Stomach (tissue), 9 donors: ENCODE measurements around the gene TMCO4. TPM values are rescaled to one million over a fixed set of nuclear protein-coding genes. Genes with fewer than 3 reads are reported as not detected.

Experiments used
- DNase-seq, 2 donors: peaks; one replicate each; pipeline versions ENCODE4 v3.0.0 to v3.0.0-alpha.2; 2013 to 2019
- H3K27ac ChIP-seq, 5 donors: fragments of 200-600 bp in 4 of 5; sonication (generic) in 4 of 5; one replicate each; pipeline ENCODE4 v1.5.1; 2013 to 2019; ENCODE audit warnings: mild to moderate bottlenecking in 1 of 5, moderate library complexity in 1 of 5
- H3K27me3 ChIP-seq, 3 donors: fragments of 200-600 bp; sonication (generic); one replicate each; pipeline ENCODE4 v1.5.1; 2017 to 2019; ENCODE audit warnings: mixed run types in 1 of 3
- H3K36me3 ChIP-seq, 4 donors: fragments of 200-600 bp; sonication (generic); 1 replicate in 3 of 4; 2 replicates in 1 of 4; pipeline ENCODE4 v1.5.1; 2016 to 2019
- H3K4me1 ChIP-seq, 4 donors: fragments of 200-600 bp; sonication (generic); one replicate each; pipeline ENCODE4 v1.5.1; 2016 to 2019
- H3K4me3 ChIP-seq, 4 donors: fragments of 200-600 bp; sonication (generic) in 3 of 4; one replicate each; pipeline ENCODE4 v1.5.1; 2016 to 2019; ENCODE audit warnings: mild to moderate bottlenecking in 1 of 4
- H3K9me3 ChIP-seq, 4 donors: fragments of 200-600 bp; sonication (generic); one replicate each; pipeline ENCODE4 v1.5.1; 2016 to 2019
- EP300 ChIP-seq: sonication (generic); formaldehyde crosslinking; IDR thresholded peaks from one replicate; pipeline ENCODE4 v1.6.1; 2017; ENCODE audit warnings: antibody characterized with exemption
- POLR2A ChIP-seq, 4 donors: fragments of 450-650 bp; IDR thresholded peaks; one replicate each; pipeline ENCODE4 v1.6.1; 2016; ENCODE audit warnings: antibody characterized with exemption in 4 of 4, control low read depth in 2 of 4, mild to moderate bottlenecking in 1 of 4, moderate library complexity in 1 of 4
- POLR2AphosphoS5 ChIP-seq, 3 donors: sonication (generic); formaldehyde crosslinking; IDR thresholded peaks; one replicate each; pipeline ENCODE4 v1.6.1; 2016; ENCODE audit warnings: antibody characterized with exemption in 3 of 3
- WGBS, 5 donors: extraction: QIAGEN DNeasy Blood & Tissue Kit in 3 of 5; methylation state at CpG; one replicate each; pipeline versions ENCODE4 v1.1.5 to v1.1.7; 2013 to 2018; 5-methylcytosine and 5-hydroxymethylcytosine counted together
- intact Hi-C: fragments of 100-400 bp; cut with DNase I; formaldehyde crosslinking; loops from one replicate; pipeline ENCODE4 v1.15.1; 2023; ENCODE audit warnings: low total_unique reads
- polyA plus RNA-seq, 3 donors: library from polyadenylated mRNA; stranded (reverse); fragments of 200-250 nt; gene quantifications; one replicate each; pipeline ENCODE4 v1.2.3, GENCODE V29; 2013
- total RNA-seq, 5 donors: library from RNA; depleted of rRNA; stranded (reverse); fragments of >200 nt; gene quantifications; one replicate each; pipeline versions ENCODE4 v1.1.0 to v1.2.3, GENCODE V29; 2014 to 2016
- TF ChIP-seq, protein P1 (sequence below), 7 experiments: fragments of 450-650 bp in 4 of 7; fragments of 200-600 bp in 3 of 7; sonication (generic) in 3 of 7; IDR thresholded peaks; one replicate each; pipeline ENCODE4 v1.5.1; 2016 to 2019; ENCODE audit warnings: antibody characterized with exemption in 7 of 7, control low read depth in 2 of 7, mild to moderate bottlenecking in 1 of 7
- donor health status: healthy with polysubstance abuse.
- donor health status: Bipolar disorder and iron deficiency.
- donor health status: healthy.

The TMCO4 gene
- total and polyA plus RNA-seq, 8 donors = 5.3 to 326 (median 24.2) TPM

DNA sequence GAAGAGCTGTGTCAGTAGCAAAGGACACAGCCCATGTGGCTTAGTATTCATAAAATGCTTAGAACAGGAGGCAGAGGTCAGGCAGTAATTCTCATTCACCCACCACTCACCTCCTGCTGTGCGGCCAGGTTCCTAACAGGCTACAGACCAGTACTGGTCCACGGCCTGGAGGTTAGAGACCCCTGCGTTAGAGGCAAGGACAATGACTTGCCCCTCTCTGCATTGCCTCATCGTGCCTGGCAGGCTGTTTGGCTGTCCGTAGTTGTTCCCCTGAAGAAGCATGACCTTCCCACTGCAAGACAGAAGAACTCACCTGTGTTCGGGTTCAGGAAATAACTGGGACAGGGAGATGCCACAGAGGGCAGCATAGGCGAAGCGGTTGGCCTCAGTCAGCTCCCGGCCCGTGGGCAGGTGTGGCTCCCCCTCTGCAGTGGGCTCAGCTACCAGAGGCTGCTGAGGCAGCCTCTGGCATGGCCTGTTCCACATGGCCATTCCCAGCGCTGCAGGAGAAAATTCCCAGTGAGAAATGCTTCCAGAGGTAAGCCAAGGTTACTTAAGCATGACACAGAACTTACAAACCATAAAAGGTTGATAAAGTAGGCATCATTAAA, 19.3 kb downstream of the TMCO4 start:
- 83 to 92% (median 91%) methylated on average over 11 of the region's 11 CpGs for WGBS, 5 donors
- no peak overlapping the region for H3K27ac ChIP-seq
- no peaks in the 10 kb centered on the region for H3K27me3 ChIP-seq
- TF ChIP-seq POLR2AphosphoS5 (IDR thresholded peaks at IDR 0.05) = no peak
- TF ChIP-seq, protein P1, sequence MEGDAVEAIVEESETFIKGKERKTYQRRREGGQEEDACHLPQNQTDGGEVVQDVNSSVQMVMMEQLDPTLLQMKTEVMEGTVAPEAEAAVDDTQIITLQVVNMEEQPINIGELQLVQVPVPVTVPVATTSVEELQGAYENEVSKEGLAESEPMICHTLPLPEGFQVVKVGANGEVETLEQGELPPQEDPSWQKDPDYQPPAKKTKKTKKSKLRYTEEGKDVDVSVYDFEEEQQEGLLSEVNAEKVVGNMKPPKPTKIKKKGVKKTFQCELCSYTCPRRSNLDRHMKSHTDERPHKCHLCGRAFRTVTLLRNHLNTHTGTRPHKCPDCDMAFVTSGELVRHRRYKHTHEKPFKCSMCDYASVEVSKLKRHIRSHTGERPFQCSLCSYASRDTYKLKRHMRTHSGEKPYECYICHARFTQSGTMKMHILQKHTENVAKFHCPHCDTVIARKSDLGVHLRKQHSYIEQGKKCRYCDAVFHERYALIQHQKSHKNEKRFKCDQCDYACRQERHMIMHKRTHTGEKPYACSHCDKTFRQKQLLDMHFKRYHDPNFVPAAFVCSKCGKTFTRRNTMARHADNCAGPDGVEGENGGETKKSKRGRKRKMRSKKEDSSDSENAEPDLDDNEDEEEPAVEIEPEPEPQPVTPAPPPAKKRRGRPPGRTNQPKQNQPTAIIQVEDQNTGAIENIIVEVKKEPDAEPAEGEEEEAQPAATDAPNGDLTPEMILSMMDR (IDR thresholded peaks at IDR 0.05) = no peak
- no peak for TF ChIP-seq POLR2A (IDR thresholded peaks at IDR 0.05)
- TF ChIP-seq EP300 = no peak
- DNase-seq = no peak
- no peak overlapping the region for H3K4me3 ChIP-seq
- H3K4me1 ChIP-seq = no peaks in the 10 kb centered on the region
- peaks cover 26 to 97% (median 87%) of the 10 kb centered on the region in 4 donors for H3K36me3 ChIP-seq
- H3K9me3 ChIP-seq = no peaks in the 10 kb centered on the region
- intact Hi-C loops = no loop called here

DNA sequence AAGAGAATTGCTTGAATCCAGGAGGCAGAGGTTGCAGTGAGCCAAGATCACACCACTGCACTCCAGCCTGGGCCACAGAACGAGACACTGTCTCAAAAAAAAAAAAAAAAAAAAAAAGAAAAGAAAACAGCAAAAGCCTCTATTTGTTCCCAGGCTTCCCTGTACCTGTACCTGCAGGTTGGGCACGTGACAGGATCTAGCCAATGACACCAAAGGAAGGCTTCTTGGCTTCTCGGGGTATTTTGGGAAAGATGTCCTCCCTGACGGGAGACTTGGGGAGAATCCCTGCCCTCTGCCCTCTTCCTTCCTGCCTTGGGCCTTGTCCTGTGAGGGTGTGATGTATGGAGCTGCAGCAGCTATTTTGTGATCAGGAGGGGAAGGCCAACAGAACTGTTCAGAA, 22.8 kb downstream of the TMCO4 start:
- TF ChIP-seq EP300 (no peak), POLR2A (IDR thresholded peaks at IDR 0.05) (no peak), POLR2AphosphoS5 (IDR thresholded peaks at IDR 0.05) (no peak)
- TF ChIP-seq, protein P1 (IDR thresholded peaks at IDR 0.05) = no peak
- no peak overlapping the region for H3K27ac ChIP-seq
- H3K4me3 ChIP-seq = no peak overlapping the region
- WGBS, 5 donors = 95 to 97% (median 96%) methylated on average over 4 of the region's 4 CpGs
- H3K27me3 ChIP-seq = no peaks in the 10 kb centered on the region
- no peaks in the 10 kb centered on the region for H3K4me1 ChIP-seq
- peaks cover 28 to 100% (median 88%) of the 10 kb centered on the region in 4 donors for H3K36me3 ChIP-seq
- DNase-seq = no peak
- intact Hi-C loops = no loop called here
- H3K9me3 ChIP-seq = no peaks in the 10 kb centered on the region

DNA sequence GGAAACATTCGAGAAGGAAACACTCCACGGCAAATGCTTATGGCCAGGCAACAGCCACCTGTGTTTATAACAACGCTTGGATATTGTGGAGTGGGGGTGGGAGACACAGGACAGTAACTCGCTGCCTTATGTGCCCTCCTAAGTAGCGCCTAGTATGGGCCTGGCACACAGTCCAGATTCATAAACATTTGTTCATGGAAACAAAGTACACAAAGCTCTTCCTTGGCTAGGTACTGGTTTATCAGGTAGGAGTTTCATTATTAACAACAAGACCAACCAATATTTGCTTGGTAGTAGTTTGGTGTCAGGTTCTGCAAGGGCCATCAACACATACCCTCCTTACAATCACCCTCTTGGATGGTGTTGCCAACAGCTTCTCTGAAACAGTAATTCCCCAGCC, 23.4 kb downstream of the TMCO4 start:
- Histone ChIP-seq H3K4me3 (no peak overlapping the region), H3K36me3 (peaks cover 33 to 100% (median 90%) of the 10 kb centered on the region in 4 donors), H3K27ac (no peak overlapping the region), H3K27me3 (no peaks in the 10 kb centered on the region), H3K9me3 (no peaks in the 10 kb centered on the region), H3K4me1 (no peaks in the 10 kb centered on the region)
- TF ChIP-seq POLR2AphosphoS5 (IDR thresholded peaks at IDR 0.05) (no peak), POLR2A (IDR thresholded peaks at IDR 0.05) (no peak), EP300 (no peak)
- TF ChIP-seq, protein P1 (IDR thresholded peaks at IDR 0.05) = no peak
- intact Hi-C loops = no loop called here
- WGBS, 5 donors = 71 to 83% (median 73%) methylated on average over 5 of the region's 5 CpGs
- DNase-seq = no peak

DNA sequence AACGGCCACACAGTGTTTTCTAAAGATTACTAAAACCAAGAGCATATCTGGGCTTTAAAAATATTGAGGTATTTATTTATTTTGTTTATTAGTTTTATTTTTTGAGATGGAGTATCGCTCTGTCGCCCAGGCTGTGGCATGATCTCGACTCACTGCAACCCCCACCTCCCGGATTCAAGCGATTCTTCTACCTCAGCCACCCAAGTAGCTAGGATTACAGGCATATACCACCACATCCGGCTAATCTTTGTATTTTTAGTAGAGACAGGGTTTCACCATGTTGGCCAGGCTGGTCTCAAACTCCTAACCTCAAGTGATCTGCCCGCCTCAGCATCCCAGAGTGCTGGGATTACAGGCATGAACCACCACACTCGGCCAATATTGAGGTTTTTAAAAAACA, 23.9 kb downstream of the TMCO4 start:
- Histone ChIP-seq H3K4me3 (no peak overlapping the region), H3K9me3 (no peaks in the 10 kb centered on the region), H3K4me1 (no peaks in the 10 kb centered on the region), H3K27me3 (no peaks in the 10 kb centered on the region), H3K36me3 (peaks cover 34 to 100% (median 90%) of the 10 kb centered on the region in 4 donors), H3K27ac (no peak overlapping the region)
- TF ChIP-seq EP300 (no peak), POLR2AphosphoS5 (IDR thresholded peaks at IDR 0.05) (no peak), POLR2A (IDR thresholded peaks at IDR 0.05) (no peak)
- TF ChIP-seq, protein P1 (IDR thresholded peaks at IDR 0.05) = no peak
- 95 to 99% (median 97%) methylated on average over 9 of the region's 9 CpGs for WGBS, 5 donors
- no peak for DNase-seq
- intact Hi-C loops = no loop called here
